ENCODE results near the gene RAPGEF1. TPM values are rescaled to one million over a fixed set of nuclear protein-coding genes. Genes with fewer than 3 reads are reported as not detected.

The RAPGEF1 gene
- total and polyA plus RNA-seq, 2 of the 13 experiments (the other 11 are each of a cell fraction or from before 2014, with no cell fraction given): 21.2 to 38.9 TPM

DNA sequence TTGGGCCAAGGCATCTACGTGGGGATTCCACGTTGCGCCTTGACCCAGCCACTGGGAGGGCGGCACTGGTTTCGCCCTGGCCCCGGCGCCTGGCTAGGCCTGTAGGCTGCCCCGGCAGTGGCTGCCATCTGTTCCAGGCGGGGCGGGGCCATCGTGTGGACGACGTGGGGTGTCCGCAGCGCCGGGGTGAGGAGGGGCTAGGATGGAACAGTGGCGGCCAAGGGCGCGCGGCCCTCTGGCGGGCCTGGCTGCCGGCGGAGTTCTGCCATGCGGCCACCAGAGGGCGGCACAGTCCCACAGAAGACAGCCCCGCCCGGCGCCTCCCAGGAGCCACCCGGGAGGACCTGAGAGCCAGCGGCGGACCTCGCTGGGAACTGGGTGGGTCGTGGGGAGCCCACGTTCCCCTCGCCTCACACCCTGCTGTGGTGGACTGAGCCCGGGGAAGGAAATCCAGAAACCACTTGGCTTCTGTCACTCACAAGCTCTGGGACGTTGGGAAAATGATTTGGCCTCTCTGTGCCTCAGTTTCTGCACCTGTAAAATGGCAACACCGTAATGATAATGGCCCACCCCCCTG is 22.6 kb upstream of the RAPGEF1 start (continued):
- TF ChIP-seq, protein P1, sequence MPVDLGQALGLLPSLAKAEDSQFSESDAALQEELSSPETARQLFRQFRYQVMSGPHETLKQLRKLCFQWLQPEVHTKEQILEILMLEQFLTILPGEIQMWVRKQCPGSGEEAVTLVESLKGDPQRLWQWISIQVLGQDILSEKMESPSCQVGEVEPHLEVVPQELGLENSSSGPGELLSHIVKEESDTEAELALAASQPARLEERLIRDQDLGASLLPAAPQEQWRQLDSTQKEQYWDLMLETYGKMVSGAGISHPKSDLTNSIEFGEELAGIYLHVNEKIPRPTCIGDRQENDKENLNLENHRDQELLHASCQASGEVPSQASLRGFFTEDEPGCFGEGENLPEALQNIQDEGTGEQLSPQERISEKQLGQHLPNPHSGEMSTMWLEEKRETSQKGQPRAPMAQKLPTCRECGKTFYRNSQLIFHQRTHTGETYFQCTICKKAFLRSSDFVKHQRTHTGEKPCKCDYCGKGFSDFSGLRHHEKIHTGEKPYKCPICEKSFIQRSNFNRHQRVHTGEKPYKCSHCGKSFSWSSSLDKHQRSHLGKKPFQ (CRISPR knock-in tag; IDR thresholded peaks at IDR 0.05; ENCODE audit: insufficient replicate concordance): no peak
- TF ChIP-seq, protein P2, sequence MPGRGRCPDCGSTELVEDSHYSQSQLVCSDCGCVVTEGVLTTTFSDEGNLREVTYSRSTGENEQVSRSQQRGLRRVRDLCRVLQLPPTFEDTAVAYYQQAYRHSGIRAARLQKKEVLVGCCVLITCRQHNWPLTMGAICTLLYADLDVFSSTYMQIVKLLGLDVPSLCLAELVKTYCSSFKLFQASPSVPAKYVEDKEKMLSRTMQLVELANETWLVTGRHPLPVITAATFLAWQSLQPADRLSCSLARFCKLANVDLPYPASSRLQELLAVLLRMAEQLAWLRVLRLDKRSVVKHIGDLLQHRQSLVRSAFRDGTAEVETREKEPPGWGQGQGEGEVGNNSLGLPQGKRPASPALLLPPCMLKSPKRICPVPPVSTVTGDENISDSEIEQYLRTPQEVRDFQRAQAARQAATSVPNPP (CRISPR knock-in tag; IDR thresholded peaks at IDR 0.05): no peak
- TF ChIP-seq, protein P3, sequence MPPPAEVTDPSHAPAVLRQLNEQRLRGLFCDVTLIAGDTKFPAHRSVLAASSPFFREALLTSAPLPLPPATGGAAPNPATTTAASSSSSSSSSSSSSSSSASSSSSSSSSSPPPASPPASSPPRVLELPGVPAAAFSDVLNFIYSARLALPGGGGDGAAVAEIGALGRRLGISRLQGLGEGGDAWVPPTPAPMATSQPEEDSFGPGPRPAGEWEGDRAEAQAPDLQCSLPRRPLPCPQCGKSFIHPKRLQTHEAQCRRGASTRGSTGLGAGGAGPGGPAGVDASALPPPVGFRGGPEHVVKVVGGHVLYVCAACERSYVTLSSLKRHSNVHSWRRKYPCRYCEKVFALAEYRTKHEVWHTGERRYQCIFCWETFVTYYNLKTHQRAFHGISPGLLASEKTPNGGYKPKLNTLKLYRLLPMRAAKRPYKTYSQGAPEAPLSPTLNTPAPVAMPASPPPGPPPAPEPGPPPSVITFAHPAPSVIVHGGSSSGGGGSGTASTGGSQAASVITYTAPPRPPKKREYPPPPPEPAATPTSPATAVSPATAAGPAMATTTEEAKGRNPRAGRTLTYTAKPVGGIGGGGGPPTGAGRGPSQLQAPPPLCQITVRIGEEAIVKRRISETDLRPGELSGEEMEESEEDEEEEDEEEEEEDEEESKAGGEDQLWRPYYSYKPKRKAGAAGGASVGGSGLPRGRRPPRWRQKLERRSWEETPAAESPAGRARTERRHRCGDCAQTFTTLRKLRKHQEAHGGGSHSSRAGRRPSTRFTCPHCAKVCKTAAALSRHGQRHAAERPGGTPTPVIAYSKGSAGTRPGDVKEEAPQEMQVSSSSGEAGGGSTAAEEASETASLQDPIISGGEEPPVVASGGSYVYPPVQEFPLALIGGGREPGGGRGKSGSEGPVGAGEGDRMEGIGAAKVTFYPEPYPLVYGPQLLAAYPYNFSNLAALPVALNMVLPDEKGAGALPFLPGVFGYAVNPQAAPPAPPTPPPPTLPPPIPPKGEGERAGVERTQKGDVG (CRISPR knock-in tag; IDR thresholded peaks at IDR 0.05; ENCODE audit: borderline replicate concordance): no peak
- no peak for TF ChIP-seq SRSF9 (IDR thresholded peaks at IDR 0.05; ENCODE audit: borderline replicate concordance, insufficient read depth, low read depth, low read length, poor library complexity, severe bottlenecking)
- TF ChIP-seq ZEB1 (IDR thresholded peaks at IDR 0.05; ENCODE audit: insufficient replicate concordance, low read depth): no peak
- TF ChIP-seq PHF5A (CRISPR knock-in tag; IDR thresholded peaks at IDR 0.05; ENCODE audit: low read depth, unreplicated experiment): no peak
- no peak for TF ChIP-seq ZNF17 (CRISPR knock-in tag; IDR thresholded peaks at IDR 0.05)
- TF ChIP-seq ZNF660 (CRISPR knock-in tag; IDR thresholded peaks at IDR 0.05; ENCODE audit: borderline replicate concordance, low read depth): no peak
- no peak for TF ChIP-seq SOX6 (IDR thresholded peaks at IDR 0.05)
- TF ChIP-seq SOX6 (CRISPR knock-in tag; IDR thresholded peaks at IDR 0.05): 0 out of 2 replicates have a peak, but pooled peaks have one; percentile 29
- TF ChIP-seq DR1 (CRISPR knock-in tag; IDR thresholded peaks at IDR 0.05): no peak
- TF ChIP-seq, protein P4, sequence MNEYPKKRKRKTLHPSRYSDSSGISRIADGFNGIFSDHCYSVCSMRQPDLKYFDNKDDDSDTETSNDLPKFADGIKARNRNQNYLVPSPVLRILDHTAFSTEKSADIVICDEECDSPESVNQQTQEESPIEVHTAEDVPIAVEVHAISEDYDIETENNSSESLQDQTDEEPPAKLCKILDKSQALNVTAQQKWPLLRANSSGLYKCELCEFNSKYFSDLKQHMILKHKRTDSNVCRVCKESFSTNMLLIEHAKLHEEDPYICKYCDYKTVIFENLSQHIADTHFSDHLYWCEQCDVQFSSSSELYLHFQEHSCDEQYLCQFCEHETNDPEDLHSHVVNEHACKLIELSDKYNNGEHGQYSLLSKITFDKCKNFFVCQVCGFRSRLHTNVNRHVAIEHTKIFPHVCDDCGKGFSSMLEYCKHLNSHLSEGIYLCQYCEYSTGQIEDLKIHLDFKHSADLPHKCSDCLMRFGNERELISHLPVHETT (CRISPR knock-in tag; conservative IDR thresholded peaks at IDR 0.05): no peak
- TF ChIP-seq, protein P5, sequence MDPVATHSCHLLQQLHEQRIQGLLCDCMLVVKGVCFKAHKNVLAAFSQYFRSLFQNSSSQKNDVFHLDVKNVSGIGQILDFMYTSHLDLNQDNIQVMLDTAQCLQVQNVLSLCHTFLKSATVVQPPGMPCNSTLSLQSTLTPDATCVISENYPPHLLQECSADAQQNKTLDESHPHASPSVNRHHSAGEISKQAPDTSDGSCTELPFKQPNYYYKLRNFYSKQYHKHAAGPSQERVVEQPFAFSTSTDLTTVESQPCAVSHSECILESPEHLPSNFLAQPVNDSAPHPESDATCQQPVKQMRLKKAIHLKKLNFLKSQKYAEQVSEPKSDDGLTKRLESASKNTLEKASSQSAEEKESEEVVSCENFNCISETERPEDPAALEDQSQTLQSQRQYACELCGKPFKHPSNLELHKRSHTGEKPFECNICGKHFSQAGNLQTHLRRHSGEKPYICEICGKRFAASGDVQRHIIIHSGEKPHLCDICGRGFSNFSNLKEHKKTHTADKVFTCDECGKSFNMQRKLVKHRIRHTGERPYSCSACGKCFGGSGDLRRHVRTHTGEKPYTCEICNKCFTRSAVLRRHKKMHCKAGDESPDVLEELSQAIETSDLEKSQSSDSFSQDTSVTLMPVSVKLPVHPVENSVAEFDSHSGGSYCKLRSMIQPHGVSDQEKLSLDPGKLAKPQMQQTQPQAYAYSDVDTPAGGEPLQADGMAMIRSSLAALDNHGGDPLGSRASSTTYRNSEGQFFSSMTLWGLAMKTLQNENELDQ (CRISPR knock-in tag; IDR thresholded peaks at IDR 0.05; ENCODE audit: borderline replicate concordance): no peak
- TF ChIP-seq ZSCAN25 (CRISPR knock-in tag; IDR thresholded peaks at IDR 0.05): no peak
- TF ChIP-seq ADNP (CRISPR knock-in tag; IDR thresholded peaks at IDR 0.05): no peak
- TF ChIP-seq ZNF329 (CRISPR knock-in tag; IDR thresholded peaks at IDR 0.05; ENCODE audit: low read depth): no peak
- no peak for TF ChIP-seq AGO2 (optimal IDR thresholded peaks at IDR 0.05; ENCODE audit: low read depth, low read length)
- no peak for TF ChIP-seq ARNT (IDR thresholded peaks at IDR 0.05)
- TF ChIP-seq FIP1L1 (IDR thresholded peaks at IDR 0.05; ENCODE audit: borderline replicate concordance, insufficient read depth, low read depth, low read length): no peak
- TF ChIP-seq ZNF556 (CRISPR knock-in tag; IDR thresholded peaks at IDR 0.05; ENCODE audit: borderline replicate concordance): no peak
